ENCODE data around the gene PNPO.

GRCh38 chr17:47946516-47946915 lies 5.1 kb downstream of the PNPO start:
- TF ChIP-seq, protein P1, sequence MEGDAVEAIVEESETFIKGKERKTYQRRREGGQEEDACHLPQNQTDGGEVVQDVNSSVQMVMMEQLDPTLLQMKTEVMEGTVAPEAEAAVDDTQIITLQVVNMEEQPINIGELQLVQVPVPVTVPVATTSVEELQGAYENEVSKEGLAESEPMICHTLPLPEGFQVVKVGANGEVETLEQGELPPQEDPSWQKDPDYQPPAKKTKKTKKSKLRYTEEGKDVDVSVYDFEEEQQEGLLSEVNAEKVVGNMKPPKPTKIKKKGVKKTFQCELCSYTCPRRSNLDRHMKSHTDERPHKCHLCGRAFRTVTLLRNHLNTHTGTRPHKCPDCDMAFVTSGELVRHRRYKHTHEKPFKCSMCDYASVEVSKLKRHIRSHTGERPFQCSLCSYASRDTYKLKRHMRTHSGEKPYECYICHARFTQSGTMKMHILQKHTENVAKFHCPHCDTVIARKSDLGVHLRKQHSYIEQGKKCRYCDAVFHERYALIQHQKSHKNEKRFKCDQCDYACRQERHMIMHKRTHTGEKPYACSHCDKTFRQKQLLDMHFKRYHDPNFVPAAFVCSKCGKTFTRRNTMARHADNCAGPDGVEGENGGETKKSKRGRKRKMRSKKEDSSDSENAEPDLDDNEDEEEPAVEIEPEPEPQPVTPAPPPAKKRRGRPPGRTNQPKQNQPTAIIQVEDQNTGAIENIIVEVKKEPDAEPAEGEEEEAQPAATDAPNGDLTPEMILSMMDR (IDR thresholded peaks at IDR 0.05; ENCODE audit: insufficient read depth, low read length, poor library complexity, severe bottlenecking) = no peak
- TF ChIP-seq EZH2phosphoT487 (conservative IDR thresholded peaks at IDR 0.05; ENCODE audit: low read length) = no peak

Measured in SU-DHL-6 (cell line).